Upper lobe of left lung (tissue), 4 donors: ENCODE results near the gene TTC33.

Source experiments
- POLR2A ChIP-seq, 4 donors: fragments of 450-650 bp; IDR thresholded peaks; one replicate each; pipeline ENCODE4 v1.5.1; 2016 to 2017; ENCODE audit warnings: antibody characterized with exemption in 4 of 4, mild to moderate bottlenecking in 2 of 4
- POLR2AphosphoS5 ChIP-seq, 2 donors: sonication (generic); formaldehyde crosslinking; IDR thresholded peaks; one replicate each; pipeline ENCODE4 v1.5.1; 2017; ENCODE audit warnings: antibody characterized with exemption in 2 of 2
- TF ChIP-seq, protein P1 (sequence below), 6 experiments: fragments of 450-650 bp in 4 of 6; fragments of 200-600 bp in 2 of 6; sonication (generic) in 2 of 6; IDR thresholded peaks; one replicate each; pipeline ENCODE4 v1.5.1; 2016 to 2019; ENCODE audit warnings: antibody characterized with exemption in 6 of 6

DNA sequence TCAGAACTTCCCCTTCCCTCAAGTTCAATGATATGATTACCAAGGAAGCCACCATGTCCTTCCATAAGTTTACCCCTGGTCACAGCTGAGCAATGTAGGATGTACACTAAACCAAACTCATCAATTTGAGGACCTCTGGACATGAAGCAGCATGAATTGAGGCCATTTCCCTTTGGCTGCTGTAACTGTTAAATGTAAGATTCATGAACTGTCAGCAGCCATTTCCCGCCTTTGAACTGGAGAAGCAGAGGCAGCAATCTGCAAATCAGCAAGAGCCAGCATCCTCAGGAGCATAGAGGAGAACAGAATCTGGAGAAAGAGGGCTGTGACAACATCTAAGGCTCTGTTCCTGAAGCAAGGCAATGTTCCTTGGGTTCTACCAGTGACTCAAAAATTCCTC lies 180.3 kb downstream of the TTC33 start:
- TF ChIP-seq POLR2A (IDR thresholded peaks at IDR 0.05) (no peak), POLR2AphosphoS5 (IDR thresholded peaks at IDR 0.05) (no peak)
- TF ChIP-seq, protein P1, sequence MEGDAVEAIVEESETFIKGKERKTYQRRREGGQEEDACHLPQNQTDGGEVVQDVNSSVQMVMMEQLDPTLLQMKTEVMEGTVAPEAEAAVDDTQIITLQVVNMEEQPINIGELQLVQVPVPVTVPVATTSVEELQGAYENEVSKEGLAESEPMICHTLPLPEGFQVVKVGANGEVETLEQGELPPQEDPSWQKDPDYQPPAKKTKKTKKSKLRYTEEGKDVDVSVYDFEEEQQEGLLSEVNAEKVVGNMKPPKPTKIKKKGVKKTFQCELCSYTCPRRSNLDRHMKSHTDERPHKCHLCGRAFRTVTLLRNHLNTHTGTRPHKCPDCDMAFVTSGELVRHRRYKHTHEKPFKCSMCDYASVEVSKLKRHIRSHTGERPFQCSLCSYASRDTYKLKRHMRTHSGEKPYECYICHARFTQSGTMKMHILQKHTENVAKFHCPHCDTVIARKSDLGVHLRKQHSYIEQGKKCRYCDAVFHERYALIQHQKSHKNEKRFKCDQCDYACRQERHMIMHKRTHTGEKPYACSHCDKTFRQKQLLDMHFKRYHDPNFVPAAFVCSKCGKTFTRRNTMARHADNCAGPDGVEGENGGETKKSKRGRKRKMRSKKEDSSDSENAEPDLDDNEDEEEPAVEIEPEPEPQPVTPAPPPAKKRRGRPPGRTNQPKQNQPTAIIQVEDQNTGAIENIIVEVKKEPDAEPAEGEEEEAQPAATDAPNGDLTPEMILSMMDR (IDR thresholded peaks at IDR 0.05) = no peak
